SK-N-MC (cell line): ENCODE measurements around the gene ANTXRL.
"Not testable (repeated sequence)": the region's sequence is repeated elsewhere in the genome, so short reads cannot be mapped to it uniquely, and the experiment has no call there.

ENCODE experiments used
- DNase-seq: peaks from one replicate; pipeline ENCODE4 v3.0.0-alpha.2; 2011; ENCODE audit warnings: low read depth, low spot score
- H3K27ac ChIP-seq: fragments of 200-600 bp; sonication (generic); 2 replicates; pipeline ENCODE4 v1.5.1; 2016; ENCODE audit warnings: mixed run types
- H3K36me3 ChIP-seq: fragments of 200-600 bp; sonication (generic); 2 replicates; pipeline ENCODE4 v1.6.1; 2017; ENCODE audit warnings: antibody characterized with exemption, low read length, mixed read lengths; ENCODE audit not compliant: insufficient read depth
- H3K4me3 ChIP-seq: fragments of 200-600 bp; sonication (generic); 2 replicates; pipeline ENCODE4 v1.5.1; 2016
- H3K9ac ChIP-seq: fragments of 200-600 bp; sonication (generic); 2 replicates; pipeline ENCODE4 v1.8.0; 2017; ENCODE audit warnings: mixed run types, mixed read lengths; ENCODE audit not compliant: insufficient read length
- H3K9me3 ChIP-seq: fragments of 200-600 bp; sonication (generic); 2 replicates; pipeline ENCODE4 v1.6.1; 2017; ENCODE audit warnings: low read depth, mild to moderate bottlenecking, antibody characterized with exemption, low read length, moderate library complexity, mixed read lengths
- EZH2 ChIP-seq: fragments of 200-600 bp; sonication (generic); IDR thresholded peaks from one replicate; pipeline ENCODE4 v1.6.1; 2017; ENCODE audit warnings: antibody characterized with exemption
- FOXP2 ChIP-seq: optimal IDR thresholded peaks from 2 replicates; pipeline ENCODE3; 2011; ENCODE audit warnings: mild to moderate bottlenecking, moderate library complexity; ENCODE audit not compliant: insufficient read depth; ENCODE audit errors: extremely low read length, control extremely low read depth
- POLR2AphosphoS5 ChIP-seq: IDR thresholded peaks from 2 replicates; pipeline ENCODE4 v1.6.1; 2012; ENCODE audit warnings: mild to moderate bottlenecking, low read depth, low read length, borderline replicate concordance

The ANTXRL gene

GRCh38 chr10:46328853-46329689 lies 42.3 kb downstream of the ANTXRL start:
- H3K27ac ChIP-seq = no peak overlapping the region
- H3K9ac ChIP-seq = no peak overlapping the region
- H3K9me3 ChIP-seq = no peaks in the 10 kb centered on the region
- no peak for TF ChIP-seq EZH2
- no peak for TF ChIP-seq FOXP2
- no peak for TF ChIP-seq POLR2AphosphoS5
- DNase-seq = no peak
- no peaks in the 10 kb centered on the region for H3K36me3 ChIP-seq
- no peak overlapping the region for H3K4me3 ChIP-seq

- Histone ChIP-seq H3K9ac (no peak overlapping the region), H3K4me3 (no peak overlapping the region), H3K27ac (no peak overlapping the region), H3K36me3 (no peaks in the 10 kb centered on the region), H3K9me3 (no peaks in the 10 kb centered on the region)
- no peak for DNase-seq
- TF ChIP-seq POLR2AphosphoS5 (no peak), EZH2 (no peak), FOXP2 (no peak)
Measured at GRCh38 chr10:46329690-46330016, 42.9 kb downstream of the ANTXRL start.

- Histone ChIP-seq H3K9me3 (no peaks in the 10 kb centered on the region), H3K36me3 (no peaks in the 10 kb centered on the region), H3K9ac (no peak overlapping the region), H3K27ac (no peak overlapping the region), H3K4me3 (no peak overlapping the region)
- DNase-seq = no peak
- TF ChIP-seq FOXP2 (no peak), EZH2 (no peak), POLR2AphosphoS5 (no peak)
Measured at GRCh38 chr10:46330894-46331293, 44.1 kb downstream of the ANTXRL start.

GRCh38 chr10:46365484-46365883 lies 78.7 kb downstream of the ANTXRL start:
- not testable (repeated sequence) for H3K4me3 ChIP-seq, H3K36me3 ChIP-seq, H3K9ac ChIP-seq, H3K27ac ChIP-seq, DNase-seq, H3K9me3 ChIP-seq

GRCh38 chr10:46367209-46367608 lies 80.4 kb downstream of the ANTXRL start:
- H3K9ac ChIP-seq = not testable (repeated sequence)

GRCh38 chr10:46367666-46368240 lies 81.0 kb downstream of the ANTXRL start:
- not testable (repeated sequence) for H3K4me3 ChIP-seq, H3K9ac ChIP-seq, H3K36me3 ChIP-seq, H3K9me3 ChIP-seq, H3K27ac ChIP-seq, DNase-seq

More at GRCh38 chr10:46367209-46367608, 80.4 kb downstream of the ANTXRL start:
- not testable (repeated sequence) for H3K27ac ChIP-seq, H3K9me3 ChIP-seq, H3K36me3 ChIP-seq, H3K4me3 ChIP-seq, DNase-seq

- not testable (repeated sequence) for H3K27ac ChIP-seq, DNase-seq, H3K9ac ChIP-seq
Measured at GRCh38 chr10:46368956-46369355, 82.2 kb downstream of the ANTXRL start.

GRCh38 chr10:46374410-46374809 lies 87.6 kb downstream of the ANTXRL start:
- DNase-seq, H3K4me3 ChIP-seq, H3K27ac ChIP-seq, H3K9ac ChIP-seq, H3K36me3 ChIP-seq, H3K9me3 ChIP-seq: not testable (repeated sequence)

More at GRCh38 chr10:46368956-46369355, 82.2 kb downstream of the ANTXRL start:
- not testable (repeated sequence) for H3K36me3 ChIP-seq, H3K9me3 ChIP-seq, H3K4me3 ChIP-seq

GRCh38 chr10:46375406-46375805 lies 88.6 kb downstream of the ANTXRL start, which contains the start of gene ANXA8L1:
TSS of gene ANXA8L1 (plus strand) at chr10:46375776. CDS start at chr10:46375852, 76 bp downstream.
- H3K4me3 ChIP-seq, DNase-seq, H3K9ac ChIP-seq, H3K36me3 ChIP-seq, H3K27ac ChIP-seq, H3K9me3 ChIP-seq: not testable (repeated sequence)

GRCh38 chr10:46377022-46377421 lies 90.2 kb downstream of the ANTXRL start:
- not testable (repeated sequence) for H3K9ac ChIP-seq, H3K27ac ChIP-seq, H3K36me3 ChIP-seq, H3K4me3 ChIP-seq, H3K9me3 ChIP-seq, DNase-seq

- not testable (repeated sequence) for H3K9me3 ChIP-seq, H3K36me3 ChIP-seq, H3K27ac ChIP-seq, H3K4me3 ChIP-seq, H3K9ac ChIP-seq, DNase-seq
Measured at GRCh38 chr10:46377651-46378050, 90.9 kb downstream of the ANTXRL start.

GRCh38 chr10:46378108-46378507 lies 91.3 kb downstream of the ANTXRL start:
- not testable (repeated sequence) for H3K9me3 ChIP-seq, DNase-seq, H3K27ac ChIP-seq, H3K4me3 ChIP-seq, H3K9ac ChIP-seq, H3K36me3 ChIP-seq

- H3K9me3 ChIP-seq, H3K27ac ChIP-seq, DNase-seq, H3K4me3 ChIP-seq, H3K36me3 ChIP-seq, H3K9ac ChIP-seq: not testable (repeated sequence)
Measured at GRCh38 chr10:46379233-46379848, 92.5 kb downstream of the ANTXRL start.
